CD4-positive, alpha-beta T cell treated with Interleukin-21 for 1 hour (primary cell): ENCODE results near the gene CENPVL3.
"Not testable (repeated sequence)": the region's sequence is repeated elsewhere in the genome, so short reads cannot be mapped to it uniquely, and the experiment has no call there.

Experiments
- DNase-seq: peaks from one replicate; pipeline ENCODE4 v3.0.0-alpha.2; 2020

The CENPVL3 gene

GRCh38 chrX:51618241-51619155 lies at the start of gene CENPVL3:
Gene CENPVL3, minus strand, starts transcription at chrX:51618912. Its CDS starts 39 bp downstream, at chrX:51618873.
- DNase-seq, result not testable (repeated sequence)

DNA sequence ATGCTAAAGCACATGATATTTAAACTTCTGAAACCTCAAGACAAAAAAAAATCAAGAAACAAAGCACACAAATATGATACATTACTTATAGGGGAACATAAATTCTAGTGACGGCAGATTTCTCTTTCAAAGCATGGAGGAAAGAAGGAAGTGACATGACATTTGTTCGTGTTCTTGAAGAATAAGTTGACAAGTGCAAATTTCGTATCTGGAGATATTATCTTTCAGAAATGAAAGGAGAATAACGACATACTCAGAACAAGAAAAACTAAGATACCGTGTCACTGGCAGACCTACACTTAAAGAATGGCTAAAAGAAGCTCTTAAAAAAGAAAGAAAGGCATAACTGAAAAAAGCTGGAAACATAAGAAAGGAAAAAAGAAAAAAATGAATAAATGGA lies 47.3 kb upstream of the CENPVL3 start:
- DNase-seq, result no peak

- DNase-seq, result no peak
These were observed 24.7 kb upstream of the CENPVL3 start for GRCh38 chrX:51643377-51643776.

DNA sequence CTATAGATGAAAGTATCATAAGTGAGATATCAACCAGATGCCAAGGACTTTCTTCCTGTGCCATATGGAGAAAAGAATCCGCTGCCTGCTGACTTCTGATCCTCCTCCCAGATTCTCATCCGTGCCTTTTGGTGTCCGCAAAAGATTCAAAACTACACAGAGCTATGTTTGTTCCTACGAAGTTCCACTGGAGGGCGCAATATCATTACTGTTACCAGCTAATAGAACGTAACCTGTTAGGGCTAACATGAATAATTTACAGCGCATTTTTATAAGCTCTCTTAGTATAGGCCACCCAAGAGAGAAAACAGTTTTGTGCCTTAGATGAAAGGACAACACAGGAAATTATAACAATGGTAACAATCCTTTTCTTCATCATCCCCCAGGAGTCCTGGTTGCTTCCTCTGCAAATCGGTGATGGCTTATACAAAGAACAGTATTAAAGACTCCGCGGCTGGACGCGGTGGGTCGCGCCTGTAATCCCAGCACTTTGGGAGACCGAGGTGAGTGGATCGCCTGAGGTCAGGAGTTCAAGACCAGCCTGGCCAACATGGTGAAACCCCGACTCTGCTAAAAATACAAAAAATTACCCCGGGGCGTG lies 22.8 kb upstream of the CENPVL3 start:
- DNase-seq, result peak; percentile 13

DNA sequence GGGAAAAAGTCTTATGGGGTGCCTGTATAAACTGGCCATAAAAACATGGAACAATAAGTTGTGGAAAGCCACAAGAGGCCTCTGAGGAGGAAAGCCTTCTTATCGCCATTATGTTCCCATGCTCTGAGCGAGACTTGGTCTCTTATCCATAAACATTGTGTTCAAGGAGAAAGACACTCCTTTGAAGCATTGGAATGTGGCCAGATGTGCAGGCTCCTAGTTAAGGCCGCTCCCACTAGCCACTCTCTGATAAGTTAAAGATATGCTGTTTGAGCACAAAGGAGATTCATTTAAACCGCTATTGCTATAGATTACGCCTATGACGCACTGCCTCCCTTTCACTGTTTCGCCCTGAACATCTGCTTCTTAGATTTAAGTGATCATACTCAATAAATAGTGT lies 17.8 kb upstream of the CENPVL3 start:
- DNase-seq, result not testable (repeated sequence)

DNA sequence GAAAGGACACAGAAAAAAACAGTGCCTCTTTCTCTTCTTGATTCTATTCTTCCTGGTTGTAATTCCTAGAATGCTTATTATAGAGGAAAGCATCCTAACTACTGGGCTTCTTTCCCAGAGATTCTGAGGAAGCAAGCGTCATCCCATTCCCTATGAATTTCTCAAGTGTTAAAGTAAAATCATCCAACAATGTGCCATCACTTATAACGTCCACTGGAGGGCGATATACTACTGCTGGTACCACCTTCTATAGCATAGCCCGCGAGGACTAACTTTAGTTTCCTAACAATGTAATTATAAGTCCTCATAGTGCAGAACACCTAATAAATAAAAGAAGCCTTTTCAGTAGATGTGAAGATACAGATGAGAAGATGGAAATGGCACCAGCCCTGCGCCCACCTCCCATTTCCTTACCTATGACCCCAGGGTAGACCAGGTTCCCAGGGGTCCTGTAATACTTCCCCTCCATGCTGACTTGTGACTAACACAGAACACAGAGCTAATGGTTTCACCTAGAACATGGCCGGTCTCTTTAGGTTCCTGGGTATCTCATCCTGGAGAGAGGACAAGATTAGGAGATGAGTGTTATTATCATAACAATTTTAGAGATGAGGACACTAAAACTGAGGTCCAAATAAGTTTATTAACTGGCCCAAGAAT lies 4.2 kb downstream of the CENPVL3 start:
- peak; percentile 22 for DNase-seq

DNA sequence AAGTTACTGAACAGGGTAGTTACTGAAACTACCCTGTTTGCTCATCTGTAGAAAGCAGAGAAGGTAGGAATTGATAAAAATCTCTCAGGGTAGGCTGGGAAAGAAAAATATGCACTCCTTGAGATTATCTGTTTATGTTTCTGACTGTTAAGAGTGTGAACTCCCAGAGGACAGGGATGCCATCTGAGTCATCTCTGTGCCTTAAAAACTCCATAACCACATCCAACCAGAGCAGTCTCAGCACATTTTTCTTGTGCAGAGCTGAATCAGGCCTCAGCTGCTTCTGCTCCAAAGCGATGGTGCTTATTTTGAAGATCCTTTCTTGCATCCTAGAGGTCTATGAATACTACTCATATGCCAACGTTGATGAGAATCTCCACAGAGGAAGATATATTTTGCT lies 9.9 kb downstream of the CENPVL3 start:
- DNase-seq, result no peak

DNA sequence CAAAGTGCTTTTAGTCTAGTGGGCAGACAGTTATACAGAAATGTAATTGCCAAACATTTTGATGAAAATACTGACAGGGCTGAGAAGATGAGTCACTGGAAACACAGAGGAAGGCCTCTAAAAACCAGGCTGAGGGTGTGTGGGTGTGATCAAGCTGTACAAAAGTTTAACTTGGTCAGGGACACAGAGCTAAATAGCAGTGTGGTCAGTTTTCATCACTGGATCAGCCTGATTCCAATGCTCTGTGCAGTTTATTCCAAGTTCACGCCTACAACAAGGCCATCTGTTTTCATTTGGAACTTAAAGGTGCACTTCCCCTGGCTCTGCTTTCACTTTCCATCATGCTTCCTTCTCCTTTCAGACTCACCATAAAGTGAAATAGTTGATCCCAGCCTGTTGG lies 10.6 kb downstream of the CENPVL3 start:
- no peak for DNase-seq

DNA sequence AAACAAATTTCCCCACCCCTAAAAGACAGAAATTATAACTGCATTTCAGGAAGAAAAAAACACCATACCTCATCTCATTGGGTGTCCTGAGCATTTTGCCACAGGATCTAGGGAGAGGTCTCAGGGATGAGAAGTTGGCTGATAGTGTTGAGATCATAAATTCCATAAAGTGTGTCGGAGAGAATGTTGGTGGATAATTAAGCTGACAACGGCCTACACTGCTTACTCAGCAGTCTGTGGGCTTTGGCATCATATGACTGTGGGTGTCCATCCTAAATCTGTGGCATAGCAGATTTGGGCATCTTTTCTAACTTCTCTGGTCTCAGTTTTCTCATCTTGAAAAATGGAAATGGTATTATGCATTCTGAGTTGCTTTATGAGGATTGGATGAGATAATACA lies 12.3 kb downstream of the CENPVL3 start:
- DNase-seq, result no peak

GRCh38 chrX:51598899-51599298 lies 19.8 kb downstream of the CENPVL3 start:
- no peak for DNase-seq

- DNase-seq, result no peak
These were observed 46.8 kb downstream of the CENPVL3 start for GRCh38 chrX:51571874-51572273.

DNA sequence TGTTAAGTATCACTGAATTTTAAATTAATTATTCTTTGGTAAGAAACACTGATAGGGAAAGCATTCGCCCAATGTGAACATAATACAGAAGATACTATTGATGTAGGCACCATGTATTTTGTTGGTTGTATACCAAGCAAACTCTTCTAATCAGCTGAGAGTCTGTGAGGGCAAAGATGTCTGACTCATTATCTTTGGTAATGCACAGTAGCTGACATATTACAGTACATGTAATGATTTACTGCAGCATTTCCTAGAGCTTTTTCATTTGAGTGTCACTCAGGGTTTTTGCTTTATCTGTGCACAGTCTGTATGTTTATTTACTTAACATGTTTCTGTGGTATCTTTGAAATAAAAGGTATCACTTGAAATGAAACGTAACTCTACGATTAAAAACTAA lies 49.2 kb downstream of the CENPVL3 start:
- DNase-seq, result no peak

DNA sequence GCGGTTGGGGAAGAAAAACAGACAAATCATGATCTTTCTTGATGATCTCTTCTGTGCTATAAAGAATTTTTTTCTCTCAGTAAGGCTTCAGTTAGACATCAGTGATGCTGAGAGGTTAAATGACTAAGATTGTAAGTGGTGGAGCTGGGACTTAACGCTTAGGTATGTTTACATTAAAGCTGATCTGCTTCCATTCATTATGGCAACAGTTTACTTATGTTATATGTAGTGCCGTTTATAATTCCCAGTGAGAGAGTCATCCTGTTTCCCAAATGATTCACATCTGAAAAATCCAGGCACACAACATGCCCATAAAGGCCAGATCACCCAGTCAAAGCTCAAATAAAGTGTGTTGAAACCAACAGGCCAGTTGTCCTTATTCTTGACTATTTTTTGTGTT lies 50.1 kb downstream of the CENPVL3 start:
- DNase-seq, result no peak
